GM12878 (cell line): ENCODE data around the gene PREX1. TPM values are rescaled to one million over a fixed set of nuclear protein-coding genes. Genes with fewer than 3 reads are reported as not detected.

ENCODE experiments used
- ATAC-seq: fragments of 200-7000 bp; cut with Tn5 transposase; 3 replicates; pipeline ENCODE4 v1.9.1; 2020; ENCODE audit warnings: mild to moderate bottlenecking, moderate library complexity
- BruUV-seq: library from RNA; stranded (reverse); fragments of 400-500 nt; replicated peaks from 2 replicates; lab custom pipeline; 2021; lab: Mats Ljungman, UMichigan
- CTCF ChIA-PET: fragments of 300-600 bp; sonication (Branson Sonifier 250); formaldehyde crosslinking; extraction: SDS; loops from one replicate; lab custom pipeline; 2021; ENCODE audit warnings: inconsistent platforms; lab: Yijun Ruan, JAX
- POLR2A ChIA-PET: fragments of 350-600 bp; formaldehyde crosslinking; extraction: SDS; loops from one replicate; lab custom pipeline; 2021; ENCODE audit warnings: inconsistent platforms; lab: Charles Lee
- RAD21 ChIA-PET: fragments of 300-600 bp; sonication (Branson Sonifier 250); formaldehyde crosslinking; loops from one replicate; lab custom pipeline; 2023; ENCODE audit warnings: antibody characterized with exemption; ENCODE audit not compliant: unreplicated experiment; lab: Charles Lee
- SMC1A ChIA-PET: fragments of 300-600 bp; sonication (Branson Sonifier 250); formaldehyde crosslinking; loops from one replicate; lab custom pipeline; 2023; ENCODE audit not compliant: unreplicated experiment, uncharacterized antibody; lab: Charles Lee
- DNase-seq: peaks from one replicate; pipeline ENCODE4 v3.0.0-alpha.2; 2011; ENCODE audit warnings: low read depth, low spot score
- FAIRE-seq: peaks from 3 replicates; lab custom pipeline; 2011; peaks lifted over from hg19 to GRCh38; lab: Jason Lieb, UNC
- H2AFZ ChIP-seq: 2 replicates; pipeline ENCODE4 v1.6.0; 2011; ENCODE audit warnings: low read depth, low read length, control low read depth; ENCODE audit not compliant: control insufficient read depth
- H3K27ac ChIP-seq: 2 replicates; pipeline ENCODE4 v1.5.1; 2011; ENCODE audit warnings: control low read depth; ENCODE audit not compliant: control insufficient read depth, insufficient read depth
- H3K27me3 ChIP-seq, 2 experiments: replicated peaks in 1 of 2; 2 replicates each; pipeline versions ENCODE4 v1.6.0 to v1.6.1; 2011; ENCODE audit warnings: low read length in 1 of 2; ENCODE audit not compliant: control insufficient read depth in 2 of 2, insufficient read depth in 2 of 2
- H3K36me3 ChIP-seq, 2 experiments: 2 replicates each; pipeline ENCODE4 v1.5.1; 2011; ENCODE audit warnings: low read length in 1 of 2; ENCODE audit not compliant: control insufficient read depth in 2 of 2, insufficient read depth in 2 of 2
- H3K4me1 ChIP-seq: 2 replicates; pipeline ENCODE4 v1.6.1; 2011; ENCODE audit warnings: mild to moderate bottlenecking, low read length, moderate library complexity, mixed read lengths; ENCODE audit not compliant: control insufficient read depth, insufficient read depth
- H3K4me2 ChIP-seq: 2 replicates; pipeline ENCODE4 v1.6.0; 2011; ENCODE audit warnings: control low read depth; ENCODE audit not compliant: control insufficient read depth, insufficient read depth
- H3K4me3 ChIP-seq: fragments of 200-600 bp; sonication (generic); 2 replicates; pipeline ENCODE4 v1.5.1; 2016
- H3K79me2 ChIP-seq: 2 replicates; pipeline ENCODE4 v1.6.0; 2011; ENCODE audit warnings: low read length; ENCODE audit not compliant: control insufficient read depth, insufficient read depth
- H3K9ac ChIP-seq: 2 replicates; pipeline ENCODE4 v1.8.0; 2011; ENCODE audit warnings: low read length, control low read depth, mixed read lengths; ENCODE audit not compliant: control insufficient read depth, insufficient read depth
- H3K9me3 ChIP-seq: replicated peaks from 3 replicates; pipeline ENCODE4 v1.5.1; 2011; ENCODE audit warnings: mild to moderate bottlenecking, low read length; ENCODE audit not compliant: control insufficient read depth, insufficient read depth
- H4K20me1 ChIP-seq: 2 replicates; pipeline ENCODE4 v1.6.0; 2011; ENCODE audit not compliant: control insufficient read depth, insufficient read depth
- BMI1 ChIP-seq: fragments of 450-650 bp; IDR thresholded peaks from 2 replicates; pipeline ENCODE4 v1.6.1; 2016; ENCODE audit warnings: mild to moderate bottlenecking, moderate library complexity, borderline replicate concordance
- CEBPB ChIP-seq, 2 experiments: fragments of 150-350 bp in 1 of 2; IDR thresholded peaks; 2 replicates each; pipeline ENCODE4 v1.6.1; 2012 to 2014; ENCODE audit warnings: low read depth in 2 of 2, low read length in 2 of 2, borderline replicate concordance in 1 of 2, inconsistent platforms in 1 of 2
- GATAD2B ChIP-seq: fragments of 450-650 bp; conservative IDR thresholded peaks from 2 replicates; pipeline ENCODE4 v1.6.1; 2017; ENCODE audit warnings: low read depth, mild to moderate bottlenecking, moderate library complexity
- JUNB ChIP-seq: IDR thresholded peaks from 2 replicates; pipeline ENCODE4 v1.6.1; 2016; ENCODE audit warnings: antibody characterized with exemption, mild to moderate bottlenecking
- MEF2B ChIP-seq: fragments of 450-650 bp; IDR thresholded peaks from 2 replicates; pipeline ENCODE4 v1.6.1; 2018; ENCODE audit warnings: mild to moderate bottlenecking, moderate library complexity; ENCODE audit not compliant: partially characterized antibody, poor library complexity, severe bottlenecking
- NFYB ChIP-seq: IDR thresholded peaks from 2 replicates; pipeline ENCODE4 v1.6.1; 2011; ENCODE audit warnings: low read depth, mild to moderate bottlenecking, low read length, improper control_type of control experiment, moderate library complexity; ENCODE audit not compliant: insufficient read depth
- RAD51 ChIP-seq: fragments of 450-650 bp; IDR thresholded peaks from 2 replicates; pipeline ENCODE4 v1.6.1; 2016; ENCODE audit warnings: moderate library complexity, mild to moderate bottlenecking, inconsistent platforms
- RUNX3 ChIP-seq: IDR thresholded peaks from 2 replicates; pipeline ENCODE4 v1.6.1; 2012; ENCODE audit warnings: low read length, inconsistent platforms
- SREBF2 ChIP-seq: IDR thresholded peaks from 2 replicates; pipeline ENCODE4 v1.6.1; 2012; ENCODE audit warnings: mild to moderate bottlenecking, low read length
- TAF1 ChIP-seq: IDR thresholded peaks from 2 replicates; pipeline ENCODE4 v1.6.1; 2011; ENCODE audit warnings: mild to moderate bottlenecking, low read depth, low read length, borderline replicate concordance
- ZNF622 ChIP-seq: fragments of 450-650 bp; IDR thresholded peaks from 2 replicates; pipeline ENCODE4 v1.6.1; 2017; ENCODE audit warnings: mild to moderate bottlenecking, inconsistent platforms
- WGBS: methylation state at CpG from one replicate; pipeline ENCODE4 v1.1.6; 2016; ENCODE audit warnings: low lambda C conversion rate; ENCODE audit not compliant: insufficient replicate concordance, insufficient coverage; ENCODE audit errors: missing lambda C conversion rate; 5-methylcytosine and 5-hydroxymethylcytosine counted together
- in situ Hi-C: fragments of 300-500 bp; cut with MboI; formaldehyde crosslinking; loops from 9 replicates; pipeline ENCODE4 v1.14.3; 2018; ENCODE audit warnings: mixed read lengths
- intact Hi-C: fragments of 100-400 bp; cut with micrococcal nuclease; formaldehyde crosslinking; loops from one replicate; pipeline ENCODE4 v1.14.2; 2022; ENCODE audit not compliant: unreplicated experiment
- polyA plus RNA-seq, 11 experiments: library from polyadenylated mRNA; depleted of rRNA in 4 of 11; unstranded in 6 of 11; stranded (reverse) in 5 of 11; fragments of >200 nt; fragmentation: Nextera tagmentation in 4 of 11; fragmentation: Illumina TruSeq in 1 of 11; extraction: Ambion mirVana in 4 of 11; extraction: Trizol in 1 of 11; gene quantifications; 1 replicate in 1 of 11; 2 replicates in 10 of 11; pipeline versions ENCODE4 v1.2.1 to v1.2.3, GENCODE V29; 2011 to 2016; ENCODE audit warnings: inconsistent platforms in 2 of 11, missing spikeins in 2 of 11, low read depth in 1 of 11
- total RNA-seq, 4 experiments: library from RNA; depleted of rRNA in 3 of 4; stranded (reverse); fragments of >200 nt in 3 of 4; fragmentation: Illumina TruSeq in 1 of 4; extraction: Trizol in 1 of 4; gene quantifications; 2 replicates each; pipeline versions ENCODE4 v1.2.1 to v1.2.3, GENCODE V29; 2013 to 2021

The PREX1 gene
- total and polyA plus RNA-seq, 10 of the 15 experiments (the other 5 are each of a cell fraction or from before 2014, with no cell fraction given): 2.6 to 114 (median 38.9) TPM

GRCh38 chr20:48771542-48771941 is 56.3 kb downstream of the PREX1 start:
- CTCF ChIA-PET: interaction anchor here (1.6 kb wide), 1 partner anchor 33 kb away, joined by 3 read pairs; no protein-coding TSS in a partner anchor
- DNase-seq (no peak), FAIRE-seq (no peak), ATAC-seq (no peak)
- Histone ChIP-seq H3K27ac (no peak overlapping the region), H3K9me3 (peaks cover 12% of the 10 kb centered on the region; the same call in 2 of the 3 replicates), H3K79me2 (peaks cover 92% of the 10 kb centered on the region), H4K20me1 (no peaks in the 10 kb centered on the region; the same call in 1 of the 2 replicates), H3K36me3 (peaks cover 9 to 27% of the 10 kb centered on the region in 2 experiments; a peak in 3 of 4 replicates), H2AFZ (no peak overlapping the region), H3K27me3 (no peaks in the 10 kb centered on the region), H3K9ac (no peak overlapping the region), H3K4me1 (peaks cover 59% of the 10 kb centered on the region), H3K4me3 (no peak overlapping the region), H3K4me2 (no peak overlapping the region)
- POLR2A ChIA-PET: no interaction called here
- intact Hi-C loops (no loop called here), in situ Hi-C loops (no loop called here)
- TF ChIP-seq TAF1 (no peak), ZNF622 (no peak), JUNB (no peak), NFYB (no peak), MEF2B (no peak), SREBF2 (no peak), RUNX3 (no peak), RAD51 (no peak), GATAD2B (no peak), BMI1 (no peak), CEBPB (IDR thresholded peaks at IDR 0.05; ENCODE audit: borderline replicate concordance in 1 of 2, low read depth in 2 of 2, low read length in 2 of 2) (no peak)
- SMC1A ChIA-PET: interaction anchor here (0.9 to 1.9 kb wide), 4 partner anchors 10 to 59 kb away, joined by 3 to 5 read pairs (median 4); no protein-coding TSS in a partner anchor
- WGBS: 94% methylated on average over 10 of the region's 10 CpGs
- RAD21 ChIA-PET: no interaction called here
- BruUV-seq: no TSS peak
